Thoracic aorta endothelial cell (primary cell): ENCODE data around the gene RTL3. TPM values are rescaled to one million over a fixed set of nuclear protein-coding genes. Genes with fewer than 3 reads are reported as not detected.

Source experiments
- total RNA-seq: library from RNA; depleted of rRNA; stranded (reverse); fragments of >200 nt; gene quantifications from 2 replicates; pipeline ENCODE4 v1.2.3, GENCODE V29; 2012

The RTL3 gene, protein sequence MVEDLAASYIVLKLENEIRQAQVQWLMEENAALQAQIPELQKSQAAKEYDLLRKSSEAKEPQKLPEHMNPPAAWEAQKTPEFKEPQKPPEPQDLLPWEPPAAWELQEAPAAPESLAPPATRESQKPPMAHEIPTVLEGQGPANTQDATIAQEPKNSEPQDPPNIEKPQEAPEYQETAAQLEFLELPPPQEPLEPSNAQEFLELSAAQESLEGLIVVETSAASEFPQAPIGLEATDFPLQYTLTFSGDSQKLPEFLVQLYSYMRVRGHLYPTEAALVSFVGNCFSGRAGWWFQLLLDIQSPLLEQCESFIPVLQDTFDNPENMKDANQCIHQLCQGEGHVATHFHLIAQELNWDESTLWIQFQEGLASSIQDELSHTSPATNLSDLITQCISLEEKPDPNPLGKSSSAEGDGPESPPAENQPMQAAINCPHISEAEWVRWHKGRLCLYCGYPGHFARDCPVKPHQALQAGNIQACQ
- 0.07 TPM in 1 of 2 replicates, not detected in the other for total RNA-seq

DNA sequence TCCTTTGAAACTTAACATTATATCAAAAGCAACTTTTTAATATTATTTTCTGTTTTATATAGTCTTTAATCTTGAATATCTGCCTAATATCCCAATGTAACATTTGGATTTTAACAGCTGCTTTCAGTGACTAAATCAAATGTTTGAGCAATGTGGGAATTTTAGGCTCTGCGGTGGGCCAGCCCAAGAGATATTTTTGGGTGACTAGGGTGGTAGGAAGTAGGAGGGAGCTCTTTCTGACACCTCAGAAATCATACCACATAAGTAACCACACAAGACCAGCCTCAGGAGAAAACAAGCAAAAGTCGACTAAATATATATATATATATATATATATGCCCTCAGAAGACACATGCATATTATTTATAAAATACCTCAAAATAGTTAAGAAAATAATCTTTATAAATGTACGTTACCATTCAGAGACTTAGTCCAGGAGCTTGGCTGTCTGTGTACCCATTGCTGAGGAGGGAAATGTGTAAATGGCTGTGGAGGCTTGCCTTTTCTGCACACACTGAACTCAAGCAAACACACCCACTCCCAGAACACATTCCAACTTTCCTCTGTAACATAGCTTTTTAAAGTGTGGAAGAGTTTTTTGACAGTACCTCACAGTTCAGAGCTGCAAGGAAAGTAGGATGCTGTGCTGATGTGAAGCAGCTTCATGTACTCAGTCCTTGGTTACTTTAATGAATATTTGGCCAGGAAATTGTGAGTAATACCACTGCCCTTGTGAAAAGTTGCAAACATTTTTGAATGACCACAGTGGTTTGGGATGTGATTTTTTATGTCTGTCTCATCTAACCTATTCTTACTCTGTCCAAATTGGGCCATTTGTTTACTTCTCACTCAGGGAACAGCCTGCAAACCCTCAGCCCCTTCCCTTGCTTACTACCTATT is at the start of gene RTL3:
Gene RTL3 (minus strand): TSS at position 484 of the 900 bp plus-strand sequence. CDS start 908 bp downstream, outside the sequence.

Other genes with a start within 250 kb of the RTL3 start
- gene LPAR4, start 88.4 kb upstream of the RTL3 start, total RNA-seq = 1.2 TPM in 1 of 2 replicates, not detected in the other